Hepatocyte (in vitro differentiated cells): ENCODE measurements around the gene UBN1. TPM values are rescaled to one million over a fixed set of nuclear protein-coding genes. Genes with fewer than 3 reads are reported as not detected.

Experiments
- DNase-seq: peaks from one replicate; pipeline ENCODE4 v3.0.0-alpha.2; 2016; ENCODE audit warnings: low spot score
- H2AFZ ChIP-seq: fragments of 200-600 bp; sonication (generic); 2 replicates; pipeline ENCODE4 v1.6.0; 2016; ENCODE audit warnings: antibody characterized with exemption, mild to moderate bottlenecking
- H3K27ac ChIP-seq: fragments of 200-600 bp; sonication (generic); 2 replicates; pipeline ENCODE4 v1.5.1; 2016; ENCODE audit warnings: mild to moderate bottlenecking
- H3K27me3 ChIP-seq: fragments of 200-600 bp; sonication (generic); 2 replicates; pipeline ENCODE4 v1.6.1; 2016
- H3K36me3 ChIP-seq: fragments of 200-600 bp; sonication (generic); replicated peaks from 2 replicates; pipeline ENCODE4 v1.5.1; 2016; ENCODE audit warnings: low read depth; ENCODE audit not compliant: insufficient read depth
- H3K4me1 ChIP-seq: fragments of 200-600 bp; sonication (generic); 2 replicates; pipeline ENCODE4 v1.5.1; 2016; ENCODE audit warnings: mild to moderate bottlenecking, moderate library complexity; ENCODE audit not compliant: insufficient read depth
- H3K4me2 ChIP-seq: fragments of 200-600 bp; sonication (generic); 2 replicates; pipeline ENCODE4 v1.6.0; 2016
- H3K4me3 ChIP-seq: fragments of 200-600 bp; sonication (generic); 2 replicates; pipeline ENCODE4 v1.5.1; 2016; ENCODE audit warnings: mild to moderate bottlenecking
- H3K79me2 ChIP-seq: fragments of 200-600 bp; sonication (generic); 2 replicates; pipeline ENCODE4 v1.6.0; 2017; ENCODE audit warnings: mild to moderate bottlenecking
- H3K9me2 ChIP-seq: fragments of 200-600 bp; sonication (generic); replicated peaks from 2 replicates; pipeline ENCODE4 v1.6.0; 2017; ENCODE audit warnings: mild to moderate bottlenecking; ENCODE audit not compliant: insufficient read depth
- H3K9me3 ChIP-seq: fragments of 200-600 bp; sonication (generic); 2 replicates; pipeline ENCODE4 v1.5.1; 2016; ENCODE audit warnings: low read depth, mild to moderate bottlenecking
- H4K20me1 ChIP-seq: fragments of 200-600 bp; sonication (generic); 2 replicates; pipeline ENCODE4 v1.6.0; 2016; ENCODE audit warnings: mild to moderate bottlenecking; ENCODE audit not compliant: insufficient read depth, poor library complexity, severe bottlenecking
- CTCF ChIP-seq: fragments of 200-600 bp; sonication (generic); IDR thresholded peaks from 2 replicates; pipeline ENCODE4 v1.5.1; 2016; ENCODE audit warnings: antibody characterized with exemption, mild to moderate bottlenecking; ENCODE audit not compliant: poor library complexity
- EZH2 ChIP-seq: fragments of 200-600 bp; sonication (generic); IDR thresholded peaks from 2 replicates; pipeline ENCODE4 v1.6.1; 2016; ENCODE audit warnings: antibody characterized with exemption, mild to moderate bottlenecking, borderline replicate concordance
- EZH2phosphoT487 ChIP-seq: fragments of 200-600 bp; sonication (generic); IDR thresholded peaks from one replicate; pipeline ENCODE4 v1.6.1; 2018; ENCODE audit warnings: antibody characterized with exemption, mild to moderate bottlenecking, low read depth, moderate library complexity; ENCODE audit not compliant: unreplicated experiment, severe bottlenecking
- WGBS: methylation state at CpG from one replicate; pipeline ENCODE4 v1.1.6; 2016; ENCODE audit warnings: low lambda C conversion rate; ENCODE audit errors: missing lambda C conversion rate; 5-methylcytosine and 5-hydroxymethylcytosine counted together
- polyA plus RNA-seq: library from polyadenylated mRNA; unstranded; fragments of >200 nt; fragmentation: Nextera tagmentation; extraction: Ambion mirVana; gene quantifications from 2 replicates; pipeline ENCODE4 v1.2.1, GENCODE V29; 2016
- total RNA-seq: library from RNA; depleted of rRNA; stranded (reverse); fragments of >200 nt; gene quantifications from 2 replicates; pipeline ENCODE4 v1.2.3, GENCODE V29; 2014

The UBN1 gene
- total and polyA plus RNA-seq, 2 experiments from 2014 or later = 19.1 to 28.1 TPM

GRCh38 chr16:4814046-4814445, 33.2 kb upstream of the UBN1 start:
- TF ChIP-seq EZH2 = no peak
- H3K36me3 ChIP-seq = no peaks in the 10 kb centered on the region

GRCh38 chr16:4814542-4815173, 32.6 kb upstream of the UBN1 start:
- no peaks in the 10 kb centered on the region for H3K9me2 ChIP-seq
- H3K27ac ChIP-seq = no peak overlapping the region
- no peak overlapping the region for H2AFZ ChIP-seq
- H3K4me2 ChIP-seq = no peak overlapping the region
- 93% methylated on average over 16 of the region's 16 CpGs for WGBS
- no peaks in the 10 kb centered on the region for H3K79me2 ChIP-seq
- no peak for DNase-seq
- H3K36me3 ChIP-seq = no peaks in the 10 kb centered on the region
- H3K27me3 ChIP-seq = no peaks in the 10 kb centered on the region
- no peaks in the 10 kb centered on the region for H3K9me3 ChIP-seq
- TF ChIP-seq CTCF (no peak), EZH2 (no peak), EZH2phosphoT487 (no peak)
- no peaks in the 10 kb centered on the region for H3K4me1 ChIP-seq
- H4K20me1 ChIP-seq = no peaks in the 10 kb centered on the region
- H3K4me3 ChIP-seq = no peak overlapping the region

More at GRCh38 chr16:4814046-4814445, 33.2 kb upstream of the UBN1 start:
- Histone ChIP-seq H3K9me3 (no peaks in the 10 kb centered on the region), H3K79me2 (no peaks in the 10 kb centered on the region), H3K4me3 (no peak overlapping the region), H3K27ac (no peak overlapping the region), H3K9me2 (no peaks in the 10 kb centered on the region), H2AFZ (no peak overlapping the region), H4K20me1 (no peaks in the 10 kb centered on the region), H3K4me2 (no peak overlapping the region), H3K4me1 (no peaks in the 10 kb centered on the region), H3K27me3 (no peaks in the 10 kb centered on the region)
- DNase-seq = no peak

- H2AFZ ChIP-seq = no peak overlapping the region
- WGBS = 97% methylated on average over 6 of the region's 6 CpGs
- H3K36me3 ChIP-seq = no peaks in the 10 kb centered on the region
These were observed 26.6 kb upstream of the UBN1 start for GRCh38 chr16:4820652-4821051.

GRCh38 chr16:4825196-4825595, 22.1 kb upstream of the UBN1 start:
- H3K27me3 ChIP-seq = no peaks in the 10 kb centered on the region
- H3K4me2 ChIP-seq = no peak overlapping the region
- no peaks in the 10 kb centered on the region for H3K4me1 ChIP-seq
- no peaks in the 10 kb centered on the region for H3K9me3 ChIP-seq
- no peaks in the 10 kb centered on the region for H3K79me2 ChIP-seq
- no peak overlapping the region for H2AFZ ChIP-seq
- TF ChIP-seq EZH2 (no peak), EZH2phosphoT487 (no peak), CTCF (no peak)
- no peaks in the 10 kb centered on the region for H4K20me1 ChIP-seq
- WGBS = 94% methylated on average over 8 of the region's 8 CpGs
- no peak for DNase-seq
- H3K36me3 ChIP-seq = peaks cover 3% of the 10 kb centered on the region
- no peaks in the 10 kb centered on the region for H3K9me2 ChIP-seq
- no peak overlapping the region for H3K27ac ChIP-seq
- no peak overlapping the region for H3K4me3 ChIP-seq

More at GRCh38 chr16:4820652-4821051, 26.6 kb upstream of the UBN1 start:
- H3K27me3 ChIP-seq = no peaks in the 10 kb centered on the region
- no peaks in the 10 kb centered on the region for H3K9me3 ChIP-seq
- no peak for DNase-seq
- H3K9me2 ChIP-seq = no peaks in the 10 kb centered on the region
- no peak overlapping the region for H3K4me2 ChIP-seq
- H3K4me1 ChIP-seq = no peaks in the 10 kb centered on the region
- no peak overlapping the region for H3K27ac ChIP-seq
- no peaks in the 10 kb centered on the region for H3K79me2 ChIP-seq
- H4K20me1 ChIP-seq = no peaks in the 10 kb centered on the region
- no peak overlapping the region for H3K4me3 ChIP-seq
- TF ChIP-seq CTCF = no peak
- TF ChIP-seq EZH2 = no peak
- TF ChIP-seq EZH2phosphoT487 = no peak
